ENCODE results near the gene GAA.

Gene GAA

DNA sequence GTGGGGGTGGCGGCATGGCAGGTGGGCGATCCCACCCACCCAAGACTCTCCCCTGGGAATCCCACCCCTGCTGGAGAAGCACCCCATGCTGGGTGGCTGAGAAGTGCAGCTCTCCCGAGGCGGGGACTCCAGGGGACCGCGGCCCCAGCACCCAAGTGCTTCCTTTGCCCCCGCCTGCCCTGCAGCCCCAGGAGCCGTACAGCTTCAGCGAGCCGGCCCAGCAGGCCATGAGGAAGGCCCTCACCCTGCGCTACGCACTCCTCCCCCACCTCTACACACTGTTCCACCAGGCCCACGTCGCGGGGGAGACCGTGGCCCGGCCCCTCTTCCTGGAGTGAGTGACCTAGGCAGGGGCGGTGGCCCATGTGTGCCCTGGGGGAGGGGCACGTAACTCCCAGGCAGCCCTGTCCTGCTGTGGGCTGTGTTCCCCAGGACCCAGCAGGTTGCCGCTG, 11.7 kb downstream of the GAA start:
- Histone ChIP-seq H3F3A (ENCODE audit: insufficient read depth, low read length) (no peaks in the 10 kb centered on the region; the same call in 1 of the 2 replicates), H3K9ac (ENCODE audit: low read length) (no peak overlapping the region), H3K27ac (ENCODE audit: low read depth, low read length, poor library complexity, severe bottlenecking) (no peak overlapping the region), H3K36me3 (ENCODE audit: insufficient read depth, low read length) (no peaks in the 10 kb centered on the region; the same call in 1 of the 2 replicates), H3K79me2 (ENCODE audit: insufficient read depth, low read length) (no peaks in the 10 kb centered on the region), H3K9me2 (ENCODE audit: low read depth, low read length) (no peaks in the 10 kb centered on the region), H3K4me1 (ENCODE audit: insufficient read depth, low read length, severe bottlenecking) (no peaks in the 10 kb centered on the region), H3K4me2 (ENCODE audit: low read length) (no peak overlapping the region), H3K27me3 (ENCODE audit: insufficient read depth, low read length) (peaks cover 12% of the 10 kb centered on the region; the same call in 1 of the 2 replicates), H3K4me3 (ENCODE audit: low read depth, low read length, poor library complexity, severe bottlenecking) (no peak overlapping the region), H3K9me3 (ENCODE audit: low read length) (peaks cover 14% of the 10 kb centered on the region), H4K20me1 (ENCODE audit: insufficient read depth, low read length) (no peaks in the 10 kb centered on the region), H2AFZ (ENCODE audit: low read length) (no peak overlapping the region)
- TF ChIP-seq, protein P1, sequence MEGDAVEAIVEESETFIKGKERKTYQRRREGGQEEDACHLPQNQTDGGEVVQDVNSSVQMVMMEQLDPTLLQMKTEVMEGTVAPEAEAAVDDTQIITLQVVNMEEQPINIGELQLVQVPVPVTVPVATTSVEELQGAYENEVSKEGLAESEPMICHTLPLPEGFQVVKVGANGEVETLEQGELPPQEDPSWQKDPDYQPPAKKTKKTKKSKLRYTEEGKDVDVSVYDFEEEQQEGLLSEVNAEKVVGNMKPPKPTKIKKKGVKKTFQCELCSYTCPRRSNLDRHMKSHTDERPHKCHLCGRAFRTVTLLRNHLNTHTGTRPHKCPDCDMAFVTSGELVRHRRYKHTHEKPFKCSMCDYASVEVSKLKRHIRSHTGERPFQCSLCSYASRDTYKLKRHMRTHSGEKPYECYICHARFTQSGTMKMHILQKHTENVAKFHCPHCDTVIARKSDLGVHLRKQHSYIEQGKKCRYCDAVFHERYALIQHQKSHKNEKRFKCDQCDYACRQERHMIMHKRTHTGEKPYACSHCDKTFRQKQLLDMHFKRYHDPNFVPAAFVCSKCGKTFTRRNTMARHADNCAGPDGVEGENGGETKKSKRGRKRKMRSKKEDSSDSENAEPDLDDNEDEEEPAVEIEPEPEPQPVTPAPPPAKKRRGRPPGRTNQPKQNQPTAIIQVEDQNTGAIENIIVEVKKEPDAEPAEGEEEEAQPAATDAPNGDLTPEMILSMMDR (IDR thresholded peaks at IDR 0.05; ENCODE audit: low read length) = no peak
- no peak for TF ChIP-seq EZH2 (IDR thresholded peaks at IDR 0.05; ENCODE audit: borderline replicate concordance, low read length)

DNA sequence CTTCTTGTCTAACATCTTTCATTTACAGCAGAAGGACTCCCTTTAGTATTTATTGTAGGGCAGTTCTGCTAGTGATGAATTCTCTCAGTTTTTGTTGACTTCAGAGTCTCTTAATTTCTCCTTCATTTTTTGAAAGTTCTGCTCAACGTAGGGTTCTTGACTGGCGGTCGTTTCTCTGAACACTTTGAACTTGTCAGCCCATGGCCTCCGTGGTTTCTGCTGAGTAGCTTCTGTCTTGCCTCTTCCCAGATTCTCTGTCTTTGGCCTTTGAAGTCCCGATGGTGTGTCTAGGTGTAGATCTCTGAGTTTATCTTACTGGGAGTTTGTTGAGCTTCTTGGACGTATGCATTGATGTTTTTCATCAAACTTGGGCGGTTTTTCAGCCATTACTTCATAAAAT, 13.4 kb downstream of the GAA start:
- no peak overlapping the region for H3K4me2 ChIP-seq (ENCODE audit: low read length)
- H4K20me1 ChIP-seq (ENCODE audit: insufficient read depth, low read length) = no peaks in the 10 kb centered on the region
- no peaks in the 10 kb centered on the region; the same call in 1 of the 2 replicates for H3K36me3 ChIP-seq (ENCODE audit: insufficient read depth, low read length)
- peaks cover 14% of the 10 kb centered on the region for H3K9me3 ChIP-seq (ENCODE audit: low read length)
- no peaks in the 10 kb centered on the region for H3K79me2 ChIP-seq (ENCODE audit: insufficient read depth, low read length)
- H3K9me2 ChIP-seq (ENCODE audit: low read depth, low read length) = no peaks in the 10 kb centered on the region
- no peak overlapping the region for H3K4me3 ChIP-seq (ENCODE audit: low read depth, low read length, poor library complexity, severe bottlenecking)
- H3K27me3 ChIP-seq (ENCODE audit: insufficient read depth, low read length) = peaks cover 12% of the 10 kb centered on the region; the same call in 1 of the 2 replicates
- no peaks in the 10 kb centered on the region; the same call in 1 of the 2 replicates for H3F3A ChIP-seq (ENCODE audit: insufficient read depth, low read length)
- no peak overlapping the region for H3K9ac ChIP-seq (ENCODE audit: low read length)
- H3K4me1 ChIP-seq (ENCODE audit: insufficient read depth, low read length, severe bottlenecking) = no peaks in the 10 kb centered on the region
- H2AFZ ChIP-seq (ENCODE audit: low read length) = no peak overlapping the region
- H3K27ac ChIP-seq (ENCODE audit: low read depth, low read length, poor library complexity, severe bottlenecking) = no peak overlapping the region
- no peak for TF ChIP-seq EZH2 (IDR thresholded peaks at IDR 0.05; ENCODE audit: borderline replicate concordance, low read length)
- TF ChIP-seq, protein P1 (IDR thresholded peaks at IDR 0.05; ENCODE audit: low read length) = no peak

DNA sequence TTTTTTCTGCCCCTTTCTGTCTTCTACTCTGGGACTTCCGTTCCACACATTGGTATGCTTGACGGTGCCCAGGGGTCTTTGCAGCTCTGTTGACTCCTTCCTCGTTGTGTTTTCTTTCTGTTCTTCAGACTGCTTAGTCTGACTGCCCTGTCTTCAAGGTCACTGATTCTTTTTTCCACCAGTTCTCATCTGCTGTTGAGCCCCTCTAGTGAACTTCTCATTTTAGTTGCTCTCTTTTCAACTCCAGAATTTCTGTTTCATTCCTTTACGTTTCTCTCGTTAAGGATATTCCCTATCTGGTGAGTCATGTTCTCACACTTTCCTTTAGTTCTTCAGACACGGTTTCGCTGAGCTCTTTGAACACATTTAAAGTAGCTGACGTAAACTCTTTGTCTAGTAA, 13.8 kb downstream of the GAA start:
- Histone ChIP-seq H3K9me3 (ENCODE audit: low read length) (peaks cover 14% of the 10 kb centered on the region), H3K79me2 (ENCODE audit: insufficient read depth, low read length) (no peaks in the 10 kb centered on the region), H3K4me2 (ENCODE audit: low read length) (no peak overlapping the region), H3F3A (ENCODE audit: insufficient read depth, low read length) (no peaks in the 10 kb centered on the region; the same call in 1 of the 2 replicates), H4K20me1 (ENCODE audit: insufficient read depth, low read length) (no peaks in the 10 kb centered on the region), H3K9ac (ENCODE audit: low read length) (no peak overlapping the region), H3K27me3 (ENCODE audit: insufficient read depth, low read length) (peaks cover 12% of the 10 kb centered on the region; the same call in 1 of the 2 replicates), H2AFZ (ENCODE audit: low read length) (no peak overlapping the region), H3K36me3 (ENCODE audit: insufficient read depth, low read length) (no peaks in the 10 kb centered on the region; the same call in 1 of the 2 replicates), H3K27ac (ENCODE audit: low read depth, low read length, poor library complexity, severe bottlenecking) (no peak overlapping the region), H3K9me2 (ENCODE audit: low read depth, low read length) (no peaks in the 10 kb centered on the region), H3K4me3 (ENCODE audit: low read depth, low read length, poor library complexity, severe bottlenecking) (no peak overlapping the region), H3K4me1 (ENCODE audit: insufficient read depth, low read length, severe bottlenecking) (no peaks in the 10 kb centered on the region)
- no peak for TF ChIP-seq EZH2 (IDR thresholded peaks at IDR 0.05; ENCODE audit: borderline replicate concordance, low read length)
- TF ChIP-seq, protein P1 (IDR thresholded peaks at IDR 0.05; ENCODE audit: low read length) = no peak

All from OCI-LY1 (cell line).